ENCODE measurements around the gene RHOB.
"Not testable (repeated sequence)": the region's sequence is repeated elsewhere in the genome, so short reads cannot be mapped to it uniquely, and the experiment has no call there.

Gene RHOB

GRCh38 chr2:20431772-20432171 is 15.1 kb upstream of the RHOB start:
- no peak for TF ChIP-seq CTCF (conservative IDR thresholded peaks at IDR 0.05; ENCODE audit: low read depth, low read length)
- no peak for DNase-seq (ENCODE audit: low read depth)
- H3K4me3 ChIP-seq (ENCODE audit: low read length) = no peak overlapping the region

GRCh38 chr2:20432714-20433113 is 14.2 kb upstream of the RHOB start:
- no peak for TF ChIP-seq CTCF (conservative IDR thresholded peaks at IDR 0.05; ENCODE audit: low read depth, low read length)
- no peak overlapping the region for H3K4me3 ChIP-seq (ENCODE audit: low read length)
- no peak for DNase-seq (ENCODE audit: low read depth)

- H3K4me3 ChIP-seq (ENCODE audit: low read length) = no peak overlapping the region
- no peak for DNase-seq (ENCODE audit: low read depth)
- no peak for TF ChIP-seq CTCF (conservative IDR thresholded peaks at IDR 0.05; ENCODE audit: low read depth, low read length)
Observed at GRCh38 chr2:20433249-20433648, 13.6 kb upstream of the RHOB start.

GRCh38 chr2:20433946-20434553 is 12.8 kb upstream of the RHOB start:
- no peak overlapping the region for H3K4me3 ChIP-seq (ENCODE audit: low read length)
- no peak for TF ChIP-seq CTCF (conservative IDR thresholded peaks at IDR 0.05; ENCODE audit: low read depth, low read length)
- DNase-seq (ENCODE audit: low read depth) = no peak

GRCh38 chr2:20434588-20435294 is 12.1 kb upstream of the RHOB start:
- no peak for DNase-seq (ENCODE audit: low read depth)
- TF ChIP-seq CTCF (conservative IDR thresholded peaks at IDR 0.05; ENCODE audit: low read depth, low read length) = no peak
- no peak overlapping the region for H3K4me3 ChIP-seq (ENCODE audit: low read length)

- not testable (repeated sequence) for DNase-seq (ENCODE audit: low read depth); H3K4me3 ChIP-seq (ENCODE audit: low read length)
Observed at GRCh38 chr2:20435456-20435855, 11.4 kb upstream of the RHOB start.

- no peak overlapping the region for H3K4me3 ChIP-seq (ENCODE audit: low read length)
- TF ChIP-seq CTCF (conservative IDR thresholded peaks at IDR 0.05; ENCODE audit: low read depth, low read length) = no peak
- no peak for DNase-seq (ENCODE audit: low read depth)
Observed at GRCh38 chr2:20436716-20437470, 10.0 kb upstream of the RHOB start.

Measured in retinal pigment epithelial cell (primary cell).